PC-3 (cell line): ENCODE data around the gene PSPN. TPM values are rescaled to one million over a fixed set of nuclear protein-coding genes. Genes with fewer than 3 reads are reported as not detected.

Experiments used
- ATAC-seq: fragments of 200-7000 bp; cut with Tn5 transposase; 2 replicates; pipeline ENCODE4 v1.9.1; 2020; ENCODE audit warnings: mild to moderate bottlenecking, moderate library complexity
- BruUV-seq: library from RNA; stranded (reverse); fragments of 400-500 nt; replicated peaks from 2 replicates; lab custom pipeline; 2021; lab: Mats Ljungman, UMichigan
- CTCF ChIA-PET: fragments of 300-600 bp; sonication (Branson Sonifier 250); formaldehyde crosslinking; loops from one replicate; lab custom pipeline; 2022; ENCODE audit warnings: antibody characterized with exemption; lab: Charles Lee
- POLR2A ChIA-PET: fragments of 300-600 bp; sonication (Branson Sonifier 250); formaldehyde crosslinking; loops from one replicate; lab custom pipeline; 2022; ENCODE audit warnings: antibody characterized with exemption; ENCODE audit not compliant: unreplicated experiment; lab: Charles Lee
- DNase-seq: peaks from one replicate; pipeline ENCODE4 v3.0.0-alpha.2; 2015
- H2AFZ ChIP-seq: fragments of 300-600 bp; sonication (generic); 2 replicates; pipeline ENCODE4 v1.6.0; 2016; ENCODE audit warnings: antibody characterized with exemption, low read length
- H3F3A ChIP-seq: fragments of 300-600 bp; sonication (generic); one replicate; pipeline ENCODE4 v1.6.0; 2017; ENCODE audit warnings: antibody characterized with exemption, low read length, control low read depth, mild to moderate bottlenecking; ENCODE audit not compliant: unreplicated experiment
- H3K27ac ChIP-seq: fragments of 300-600 bp; sonication (generic); 2 replicates; pipeline ENCODE4 v1.5.1; 2016; ENCODE audit warnings: mild to moderate bottlenecking, low read length
- H3K27me3 ChIP-seq: fragments of 300-600 bp; sonication (generic); 2 replicates; pipeline ENCODE4 v1.6.1; 2016; ENCODE audit warnings: low read length, mixed read lengths
- H3K36me3 ChIP-seq: fragments of 300-600 bp; sonication (generic); 2 replicates; pipeline ENCODE4 v1.6.1; 2016; ENCODE audit warnings: low read depth, mixed run types, low read length, mixed read lengths
- H3K4me1 ChIP-seq: fragments of 300-600 bp; sonication (generic); 2 replicates; pipeline ENCODE4 v1.5.1; 2016; ENCODE audit warnings: low read length; ENCODE audit not compliant: insufficient read depth
- H3K4me2 ChIP-seq: fragments of 300-600 bp; sonication (generic); 2 replicates; pipeline ENCODE4 v1.6.0; 2016; ENCODE audit warnings: low read length
- H3K4me3 ChIP-seq: fragments of 300-600 bp; sonication (generic); 2 replicates; pipeline ENCODE4 v1.5.1; 2016; ENCODE audit warnings: mild to moderate bottlenecking, low read length, mixed read lengths
- H3K79me2 ChIP-seq: fragments of 300-600 bp; sonication (generic); 2 replicates; pipeline ENCODE4 v1.6.1; 2017; ENCODE audit warnings: low read length, mixed read lengths
- H3K9ac ChIP-seq: fragments of 300-600 bp; sonication (generic); 2 replicates; pipeline ENCODE4 v1.6.0; 2016; ENCODE audit warnings: mild to moderate bottlenecking, low read length
- H3K9me2 ChIP-seq: fragments of 300-600 bp; sonication (generic); replicated peaks from 2 replicates; pipeline ENCODE4 v1.6.1; 2016; ENCODE audit warnings: mixed run types, low read length, mixed read lengths
- H3K9me3 ChIP-seq: fragments of 300-600 bp; sonication (generic); 2 replicates; pipeline ENCODE4 v1.6.1; 2016; ENCODE audit warnings: low read length, mixed read lengths
- H4K20me1 ChIP-seq: fragments of 300-600 bp; sonication (generic); 2 replicates; pipeline ENCODE4 v1.6.1; 2016; ENCODE audit warnings: low read length, mixed read lengths
- EZH2 ChIP-seq: fragments of 300-600 bp; sonication (generic); IDR thresholded peaks from one replicate; pipeline ENCODE4 v1.6.1; 2017; ENCODE audit warnings: antibody characterized with exemption, mild to moderate bottlenecking, low read length; ENCODE audit not compliant: unreplicated experiment
- EZH2phosphoT487 ChIP-seq: fragments of 300-600 bp; sonication (generic); IDR thresholded peaks from 2 replicates; pipeline ENCODE4 v1.6.1; 2018; ENCODE audit warnings: mild to moderate bottlenecking, antibody characterized with exemption, low read length, borderline replicate concordance
- intact Hi-C: fragments of 100-400 bp; cut with micrococcal nuclease; formaldehyde crosslinking; loops from 2 replicates; pipeline ENCODE4 v1.9.0; 2023
- total RNA-seq: library from RNA; depleted of rRNA; stranded (reverse); fragments of >200 nt; gene quantifications from 2 replicates; pipeline ENCODE4 v1.2.3, GENCODE V29; 2014
- TF ChIP-seq, protein P1 (sequence below): fragments of 300-600 bp; sonication (generic); conservative IDR thresholded peaks from 2 replicates; pipeline ENCODE4 v1.5.1; 2017; ENCODE audit warnings: antibody characterized with exemption, low read depth, mild to moderate bottlenecking, low read length

The PSPN gene
- total RNA-seq, 1 experiment from 2014 or later, result 3.1 TPM

DNA sequence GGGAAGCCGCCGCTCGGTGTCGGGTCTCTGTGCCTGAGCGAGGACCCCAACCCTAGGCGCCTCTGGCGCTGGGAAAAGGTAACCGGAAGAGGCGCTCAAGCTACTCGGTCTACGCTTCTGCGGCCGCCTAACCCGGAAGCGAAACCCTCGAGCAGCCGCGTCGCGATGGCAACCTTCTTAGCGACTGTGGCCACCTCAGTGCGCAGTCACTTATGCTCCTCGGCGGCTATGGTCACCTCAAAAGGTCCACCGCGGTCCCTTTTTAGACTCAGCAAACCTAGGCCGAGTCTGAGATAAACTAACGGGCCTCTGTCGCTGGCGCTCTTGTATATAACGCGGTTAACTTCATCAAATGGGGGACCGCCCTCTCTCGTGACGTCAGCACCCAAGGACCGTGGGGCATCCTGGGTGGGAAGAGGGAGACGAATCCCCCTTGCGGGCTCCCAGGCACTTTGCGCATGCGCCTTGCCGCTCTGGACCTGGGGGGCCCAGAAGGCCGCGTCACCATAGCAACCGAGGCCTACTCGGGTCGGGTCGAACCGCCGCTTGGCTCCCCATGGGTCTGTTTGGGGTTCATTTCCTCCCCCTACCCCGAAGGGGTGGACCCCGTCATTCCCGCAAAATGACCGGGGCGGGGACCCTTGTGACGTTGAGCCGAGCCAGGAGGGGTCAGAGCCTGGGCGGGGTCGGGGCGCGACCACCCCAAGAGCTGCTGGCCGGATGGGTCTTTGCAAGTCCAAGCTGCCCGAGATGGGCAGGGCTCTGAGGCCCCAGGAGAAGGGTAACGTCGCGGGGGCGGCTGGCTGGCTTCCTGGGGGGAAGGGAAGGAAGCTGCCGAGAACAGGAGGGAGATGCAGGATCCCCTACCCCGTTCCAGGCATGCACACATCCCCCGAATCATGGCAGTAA is 17.6 kb upstream of the PSPN start, which contains the start of gene GTF2F1:
Gene GTF2F1, minus strand, starts transcription at position 91 of the 909 bp plus-strand sequence. CDS start 169 bp downstream, outside the sequence.
- Histone ChIP-seq H4K20me1 (no peaks in the 10 kb centered on the region), H3K27me3 (no peaks in the 10 kb centered on the region), H3K4me3 (peak within 1 kb of the TSS; percentile 81), H3K79me2 (peaks cover 22% of the 10 kb centered on the region), H3K9me3 (no peaks in the 10 kb centered on the region), H3K4me2 (peak within 1 kb of the TSS; percentile 94), H3K9ac (peak within 1 kb of the TSS; percentile 89), H3K9me2 (no peaks in the 10 kb centered on the region), H3K27ac (peak within 1 kb of the TSS; percentile 53), H3F3A (no peaks in the 10 kb centered on the region), H3K36me3 (peaks cover 16% of the 10 kb centered on the region; the same call in 1 of the 2 replicates), H3K4me1 (peaks cover 18% of the 10 kb centered on the region), H2AFZ (peak within 1 kb of the TSS; percentile 99)
- intact Hi-C loops, result loop anchor here (1.0 kb wide), 1 partner anchor 21 kb away; the partner anchor contains the start of gene ALKBH7
- peak; percentile 93 for ATAC-seq
- POLR2A ChIA-PET, result interaction anchor here (0.6 to 0.7 kb wide), 4 partner anchors 32 to 363 kb away, joined by 3 to 4 read pairs (median 3); partner anchors contain the start of gene KHSRP
- no peak for TF ChIP-seq EZH2
- TF ChIP-seq, protein P1, sequence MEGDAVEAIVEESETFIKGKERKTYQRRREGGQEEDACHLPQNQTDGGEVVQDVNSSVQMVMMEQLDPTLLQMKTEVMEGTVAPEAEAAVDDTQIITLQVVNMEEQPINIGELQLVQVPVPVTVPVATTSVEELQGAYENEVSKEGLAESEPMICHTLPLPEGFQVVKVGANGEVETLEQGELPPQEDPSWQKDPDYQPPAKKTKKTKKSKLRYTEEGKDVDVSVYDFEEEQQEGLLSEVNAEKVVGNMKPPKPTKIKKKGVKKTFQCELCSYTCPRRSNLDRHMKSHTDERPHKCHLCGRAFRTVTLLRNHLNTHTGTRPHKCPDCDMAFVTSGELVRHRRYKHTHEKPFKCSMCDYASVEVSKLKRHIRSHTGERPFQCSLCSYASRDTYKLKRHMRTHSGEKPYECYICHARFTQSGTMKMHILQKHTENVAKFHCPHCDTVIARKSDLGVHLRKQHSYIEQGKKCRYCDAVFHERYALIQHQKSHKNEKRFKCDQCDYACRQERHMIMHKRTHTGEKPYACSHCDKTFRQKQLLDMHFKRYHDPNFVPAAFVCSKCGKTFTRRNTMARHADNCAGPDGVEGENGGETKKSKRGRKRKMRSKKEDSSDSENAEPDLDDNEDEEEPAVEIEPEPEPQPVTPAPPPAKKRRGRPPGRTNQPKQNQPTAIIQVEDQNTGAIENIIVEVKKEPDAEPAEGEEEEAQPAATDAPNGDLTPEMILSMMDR, result peak; percentile 25; the same call in 1 of the 2 replicates
- BruUV-seq, result no TSS peak
- peak; percentile 93 for DNase-seq
- CTCF ChIA-PET, result interaction anchor here (0.6 kb wide), 3 partner anchors 28 to 673 kb away, joined by 3 to 6 read pairs (median 3); partner anchors contain the start of genes CATSPERD and LONP1

DNA sequence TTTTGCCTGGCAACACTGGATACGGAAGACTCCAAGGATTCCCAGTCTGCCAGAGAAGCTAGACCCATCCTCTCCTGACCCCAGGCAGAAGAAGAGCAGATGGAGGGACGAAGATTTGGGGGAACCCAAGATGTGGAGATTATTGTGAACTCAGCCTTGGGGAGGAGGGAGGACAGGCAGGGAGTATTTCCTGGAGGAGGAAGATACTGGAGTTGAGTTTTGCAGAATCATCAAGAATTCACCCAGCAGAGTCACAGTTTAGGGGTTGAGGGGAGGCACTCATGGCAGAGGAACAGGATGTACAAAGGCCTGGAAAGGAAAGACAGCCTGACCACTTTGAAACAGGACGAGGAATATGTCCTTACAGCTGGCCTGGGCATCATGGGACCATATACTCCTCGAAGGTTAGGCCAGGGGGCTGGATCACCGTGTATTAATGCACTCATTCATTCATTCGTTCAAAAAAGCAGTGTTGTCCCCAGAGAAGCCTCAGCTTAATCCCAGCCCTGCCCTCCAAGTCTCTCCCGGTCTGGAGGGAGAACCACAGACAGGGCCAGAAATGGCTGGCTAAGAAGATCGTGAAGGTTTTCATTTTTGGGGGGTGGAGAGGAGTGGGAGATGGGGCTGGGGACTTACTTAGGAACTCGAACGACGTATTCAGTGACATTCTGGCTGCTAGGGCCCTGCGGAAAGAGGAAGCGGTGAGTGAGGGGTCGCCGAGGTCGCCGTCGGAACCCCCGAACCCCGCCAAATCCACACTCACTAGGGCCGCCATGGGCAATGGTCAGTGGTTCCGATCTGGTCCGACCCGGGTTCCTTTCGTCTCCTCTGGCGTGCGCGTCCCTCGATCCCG is 16.7 kb upstream of the PSPN start:
- ATAC-seq, result no peak; the same call in 1 of the 2 replicates

More for the DNA sequence above, 16.7 kb upstream of the PSPN start:
- Histone ChIP-seq H3F3A (no peaks in the 10 kb centered on the region), H3K27ac (peak overlapping the region; percentile 53), H3K79me2 (peaks cover 22% of the 10 kb centered on the region), H3K9me2 (no peaks in the 10 kb centered on the region), H3K27me3 (no peaks in the 10 kb centered on the region), H3K4me1 (peaks cover 18% of the 10 kb centered on the region), H2AFZ (peak overlapping the region; percentile 99), H3K9me3 (no peaks in the 10 kb centered on the region), H4K20me1 (no peaks in the 10 kb centered on the region), H3K36me3 (peaks cover 22% of the 10 kb centered on the region; the same call in 1 of the 2 replicates), H3K4me3 (peak overlapping the region; percentile 81), H3K4me2 (peak overlapping the region; percentile 94), H3K9ac (peak overlapping the region; percentile 89)
- TF ChIP-seq, protein P1, result no peak
- TF ChIP-seq EZH2 (no peak), EZH2phosphoT487 (no peak)
- DNase-seq, result no peak
- intact Hi-C loops, result loop anchor here (1.0 kb wide), 1 partner anchor 20 kb away; the partner anchor contains the start of gene ALKBH7
- CTCF ChIA-PET, result interaction anchor here (0.6 kb wide), 2 partner anchors 57 to 672 kb away, joined by 3 to 6 read pairs; partner anchors contain the start of genes CATSPERD and LONP1
- POLR2A ChIA-PET, result interaction anchor here (0.6 to 0.7 kb wide), 4 partner anchors 33 to 364 kb away, joined by 3 to 4 read pairs (median 3); partner anchors contain the start of gene KHSRP
- BruUV-seq, result TSS peak; percentile 73
